ENCODE measurements around the gene PES1.

GRCh38 chr22:30615543-30615954 lies 23.8 kb upstream of the PES1 start:
- TF ChIP-seq, protein P1, sequence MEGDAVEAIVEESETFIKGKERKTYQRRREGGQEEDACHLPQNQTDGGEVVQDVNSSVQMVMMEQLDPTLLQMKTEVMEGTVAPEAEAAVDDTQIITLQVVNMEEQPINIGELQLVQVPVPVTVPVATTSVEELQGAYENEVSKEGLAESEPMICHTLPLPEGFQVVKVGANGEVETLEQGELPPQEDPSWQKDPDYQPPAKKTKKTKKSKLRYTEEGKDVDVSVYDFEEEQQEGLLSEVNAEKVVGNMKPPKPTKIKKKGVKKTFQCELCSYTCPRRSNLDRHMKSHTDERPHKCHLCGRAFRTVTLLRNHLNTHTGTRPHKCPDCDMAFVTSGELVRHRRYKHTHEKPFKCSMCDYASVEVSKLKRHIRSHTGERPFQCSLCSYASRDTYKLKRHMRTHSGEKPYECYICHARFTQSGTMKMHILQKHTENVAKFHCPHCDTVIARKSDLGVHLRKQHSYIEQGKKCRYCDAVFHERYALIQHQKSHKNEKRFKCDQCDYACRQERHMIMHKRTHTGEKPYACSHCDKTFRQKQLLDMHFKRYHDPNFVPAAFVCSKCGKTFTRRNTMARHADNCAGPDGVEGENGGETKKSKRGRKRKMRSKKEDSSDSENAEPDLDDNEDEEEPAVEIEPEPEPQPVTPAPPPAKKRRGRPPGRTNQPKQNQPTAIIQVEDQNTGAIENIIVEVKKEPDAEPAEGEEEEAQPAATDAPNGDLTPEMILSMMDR (IDR thresholded peaks at IDR 0.05), result no peak
- TF ChIP-seq POLR2AphosphoS5 (IDR thresholded peaks at IDR 0.05) (peak in 1 of 2 donors; percentile 66), POLR2A (IDR thresholded peaks at IDR 0.05) (peak in 1 of 4 donors; percentile 55), EP300 (IDR thresholded peaks at IDR 0.05) (peak in 1 of 4 donors; percentile 61)
